HEK293T (cell line): ENCODE results near the gene SOX21.

Experiments used
- CTCF ChIA-PET: fragments of 350-600 bp; formaldehyde crosslinking; extraction: SDS; loops from one replicate; lab custom pipeline; 2021; ENCODE audit warnings: antibody characterized with exemption, inconsistent platforms; lab: Yijun Ruan, JAX
- POLR2A ChIA-PET: fragments of 350-600 bp; formaldehyde crosslinking; extraction: SDS; loops from one replicate; lab custom pipeline; 2020; ENCODE audit warnings: antibody characterized with exemption, inconsistent platforms; lab: Yijun Ruan, JAX
- DNase-seq: peaks from one replicate; pipeline ENCODE4 v3.0.0; 2012; ENCODE audit warnings: mixed read lengths; ENCODE audit errors: extremely low spot score
- ARNT ChIP-seq: fragments of 450-650 bp; IDR thresholded peaks from 2 replicates; pipeline ENCODE4 v1.6.1; 2017; ENCODE audit warnings: mild to moderate bottlenecking
- BHLHE40 ChIP-seq: fragments of 450-650 bp; IDR thresholded peaks from 2 replicates; pipeline ENCODE4 v1.6.1; 2016; ENCODE audit warnings: mild to moderate bottlenecking, moderate library complexity, borderline replicate concordance
- CTBP1 ChIP-seq: fragments of 450-650 bp; IDR thresholded peaks from 2 replicates; pipeline ENCODE4 v1.6.1; 2016; ENCODE audit warnings: borderline replicate concordance
- ELF4 ChIP-seq: fragments of 450-650 bp; IDR thresholded peaks from 2 replicates; pipeline ENCODE4 v1.6.1; 2017; ENCODE audit warnings: antibody characterized with exemption
- FOXA1 ChIP-seq: fragments of 450-650 bp; IDR thresholded peaks from 2 replicates; pipeline ENCODE4 v1.6.1; 2016; ENCODE audit warnings: mild to moderate bottlenecking
- FOXK2 ChIP-seq: fragments of 450-650 bp; IDR thresholded peaks from 2 replicates; pipeline ENCODE4 v1.6.1; 2016; ENCODE audit warnings: mild to moderate bottlenecking
- FOXM1 ChIP-seq: fragments of 450-650 bp; IDR thresholded peaks from 2 replicates; pipeline ENCODE4 v1.6.1; 2017; ENCODE audit warnings: mild to moderate bottlenecking, borderline replicate concordance
- HDGF ChIP-seq: fragments of 450-650 bp; IDR thresholded peaks from 2 replicates; pipeline ENCODE4 v1.6.1; 2017; ENCODE audit warnings: antibody characterized with exemption, borderline replicate concordance
- L3MBTL2 ChIP-seq: fragments of 450-650 bp; conservative IDR thresholded peaks from 2 replicates; pipeline ENCODE4 v1.6.1; 2016; ENCODE audit warnings: mild to moderate bottlenecking
- LEF1 ChIP-seq: fragments of 450-650 bp; IDR thresholded peaks from 2 replicates; pipeline ENCODE4 v1.6.1; 2017; ENCODE audit warnings: mild to moderate bottlenecking, borderline replicate concordance
- NFRKB ChIP-seq: fragments of 450-650 bp; IDR thresholded peaks from 2 replicates; pipeline ENCODE4 v1.6.1; 2016; ENCODE audit warnings: mild to moderate bottlenecking, moderate library complexity
- PKNOX1 ChIP-seq: fragments of 450-650 bp; IDR thresholded peaks from 2 replicates; pipeline ENCODE4 v1.6.1; 2016
- SP1 ChIP-seq: fragments of 450-650 bp; IDR thresholded peaks from 2 replicates; pipeline ENCODE4 v1.6.1; 2017
- SUZ12 ChIP-seq: fragments of 450-650 bp; IDR thresholded peaks from 2 replicates; pipeline ENCODE4 v1.6.1; 2016; ENCODE audit warnings: mild to moderate bottlenecking
- TARDBP ChIP-seq: fragments of 450-650 bp; IDR thresholded peaks from 2 replicates; pipeline ENCODE4 v1.6.1; 2016
- ZNF384 ChIP-seq: fragments of 450-650 bp; IDR thresholded peaks from 2 replicates; pipeline ENCODE4 v1.6.1; 2016

The SOX21 gene

GRCh38 chr13:94706101-94706842 is 6.1 kb downstream of the SOX21 start:
- CTCF ChIA-PET, result interaction anchor here (0.6 to 1.1 kb wide), 3 partner anchors 11 to 1589 kb away, joined by 3 read pairs; no protein-coding TSS in a partner anchor
- POLR2A ChIA-PET, result no interaction called here
- no peak for DNase-seq
- TF ChIP-seq FOXM1 (no peak), BHLHE40 (no peak), FOXA1 (no peak), CTBP1 (no peak), SUZ12 (no peak), HDGF (no peak), ARNT (no peak), ELF4 (no peak), LEF1 (no peak), FOXK2 (no peak), PKNOX1 (no peak), L3MBTL2 (no peak), SP1 (no peak), TARDBP (no peak), ZNF384 (no peak), NFRKB (no peak)

GRCh38 chr13:94705081-94706030 is 7.0 kb downstream of the SOX21 start:
- no peak for TF ChIP-seq LEF1
- no peak for TF ChIP-seq BHLHE40
- DNase-seq, result no peak
- CTCF ChIA-PET, result no interaction called here
- POLR2A ChIA-PET, result no interaction called here

GRCh38 chr13:94704377-94705080 is 7.8 kb downstream of the SOX21 start:
- TF ChIP-seq NFRKB (no peak), BHLHE40 (no peak), SUZ12 (no peak), ARNT (no peak), ELF4 (no peak), FOXK2 (no peak), FOXM1 (no peak), PKNOX1 (no peak), HDGF (no peak), FOXA1 (no peak), ZNF384 (no peak), CTBP1 (no peak), TARDBP (no peak), SP1 (no peak), L3MBTL2 (no peak), LEF1 (no peak)
- CTCF ChIA-PET, result no interaction called here
- POLR2A ChIA-PET, result no interaction called here
- no peak for DNase-seq

- ChIA-PET CTCF (interaction anchor here (0.6 kb wide), 1 partner anchor 99 kb away, joined by 3 read pairs; no protein-coding TSS in a partner anchor), POLR2A (no interaction called here)
- no peak for TF ChIP-seq ARNT
- no peak for TF ChIP-seq LEF1
- no peak for TF ChIP-seq NFRKB
- TF ChIP-seq FOXA1, result no peak
- TF ChIP-seq PKNOX1, result no peak
- no peak for DNase-seq
Measured at GRCh38 chr13:94703721-94704314, 8.5 kb downstream of the SOX21 start.

GRCh38 chr13:94703271-94703670 is 9.1 kb downstream of the SOX21 start:
- TF ChIP-seq NFRKB (no peak), L3MBTL2 (no peak), CTBP1 (no peak), FOXM1 (no peak), FOXA1 (no peak), ARNT (no peak), PKNOX1 (no peak), LEF1 (no peak), ZNF384 (no peak), ELF4 (no peak), TARDBP (no peak), SUZ12 (no peak), FOXK2 (no peak), SP1 (no peak), HDGF (no peak), BHLHE40 (no peak)
- ChIA-PET POLR2A (no interaction called here), CTCF (interaction anchor here (0.6 kb wide), 1 partner anchor 98 kb away, joined by 3 read pairs; no protein-coding TSS in a partner anchor)
- DNase-seq, result no peak
